ENCODE data around the gene FGF21.

DNA sequence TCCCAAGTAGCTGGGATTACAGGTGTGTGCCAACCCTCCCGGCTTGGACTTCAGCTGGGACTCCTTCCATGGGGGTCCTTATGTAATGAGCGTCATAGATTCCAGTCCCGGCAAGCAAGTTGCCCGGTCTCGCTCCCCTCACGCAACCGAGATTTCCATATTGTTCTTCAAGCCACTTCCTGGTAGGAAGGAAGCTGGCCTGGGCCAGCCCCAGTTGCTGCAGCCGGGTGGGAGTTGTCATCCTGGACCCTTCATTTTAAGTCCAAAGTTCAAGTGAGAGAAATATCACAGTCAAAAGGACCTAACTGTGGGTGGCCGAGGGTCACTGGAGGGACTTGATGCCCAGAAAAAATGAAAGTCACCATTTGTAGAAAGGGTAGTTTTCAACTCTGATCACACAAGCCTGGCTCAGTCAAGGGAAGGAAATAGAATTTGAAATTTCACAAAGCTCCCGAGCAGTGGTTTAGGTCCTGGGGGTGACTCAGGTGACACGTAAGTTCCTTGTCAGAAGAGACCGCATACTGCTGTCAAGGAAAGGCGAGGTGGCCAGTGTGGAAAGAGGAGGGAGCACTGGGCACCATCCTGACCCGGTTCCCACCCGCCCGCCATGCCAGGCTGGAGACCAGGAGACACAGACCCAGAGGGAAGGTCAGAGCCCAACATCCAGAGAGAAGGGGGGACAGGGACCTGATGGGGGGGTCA, 5.3 kb downstream of the FGF21 start:
- TF ChIP-seq, protein P1, sequence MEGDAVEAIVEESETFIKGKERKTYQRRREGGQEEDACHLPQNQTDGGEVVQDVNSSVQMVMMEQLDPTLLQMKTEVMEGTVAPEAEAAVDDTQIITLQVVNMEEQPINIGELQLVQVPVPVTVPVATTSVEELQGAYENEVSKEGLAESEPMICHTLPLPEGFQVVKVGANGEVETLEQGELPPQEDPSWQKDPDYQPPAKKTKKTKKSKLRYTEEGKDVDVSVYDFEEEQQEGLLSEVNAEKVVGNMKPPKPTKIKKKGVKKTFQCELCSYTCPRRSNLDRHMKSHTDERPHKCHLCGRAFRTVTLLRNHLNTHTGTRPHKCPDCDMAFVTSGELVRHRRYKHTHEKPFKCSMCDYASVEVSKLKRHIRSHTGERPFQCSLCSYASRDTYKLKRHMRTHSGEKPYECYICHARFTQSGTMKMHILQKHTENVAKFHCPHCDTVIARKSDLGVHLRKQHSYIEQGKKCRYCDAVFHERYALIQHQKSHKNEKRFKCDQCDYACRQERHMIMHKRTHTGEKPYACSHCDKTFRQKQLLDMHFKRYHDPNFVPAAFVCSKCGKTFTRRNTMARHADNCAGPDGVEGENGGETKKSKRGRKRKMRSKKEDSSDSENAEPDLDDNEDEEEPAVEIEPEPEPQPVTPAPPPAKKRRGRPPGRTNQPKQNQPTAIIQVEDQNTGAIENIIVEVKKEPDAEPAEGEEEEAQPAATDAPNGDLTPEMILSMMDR (IDR thresholded peaks at IDR 0.05) = no peak
- TF ChIP-seq POLR2AphosphoS5 (IDR thresholded peaks at IDR 0.05) (no peak), POLR2A (IDR thresholded peaks at IDR 0.05) (no peak)
